Fibroblast of pulmonary artery (primary cell): Measurements from ENCODE around the gene NPAT.
"Not testable (repeated sequence)": the region's sequence is repeated elsewhere in the genome, so short reads cannot be mapped to it uniquely, and the experiment has no call there.

Source experiments
- DNase-seq: peaks from one replicate; pipeline ENCODE4 v3.0.0-alpha.2; 2010; ENCODE audit warnings: low read depth
- H3K4me3 ChIP-seq: replicated peaks from 2 replicates; pipeline ENCODE4 v1.5.1; 2011; ENCODE audit warnings: low read depth, mild to moderate bottlenecking, control low read depth, low read length, moderate library complexity
- CTCF ChIP-seq: IDR thresholded peaks from 2 replicates; pipeline ENCODE4 v1.5.1; 2011; ENCODE audit warnings: mild to moderate bottlenecking, control low read depth, low read length, inconsistent platforms; ENCODE audit errors: missing control alignments

The NPAT gene

DNA sequence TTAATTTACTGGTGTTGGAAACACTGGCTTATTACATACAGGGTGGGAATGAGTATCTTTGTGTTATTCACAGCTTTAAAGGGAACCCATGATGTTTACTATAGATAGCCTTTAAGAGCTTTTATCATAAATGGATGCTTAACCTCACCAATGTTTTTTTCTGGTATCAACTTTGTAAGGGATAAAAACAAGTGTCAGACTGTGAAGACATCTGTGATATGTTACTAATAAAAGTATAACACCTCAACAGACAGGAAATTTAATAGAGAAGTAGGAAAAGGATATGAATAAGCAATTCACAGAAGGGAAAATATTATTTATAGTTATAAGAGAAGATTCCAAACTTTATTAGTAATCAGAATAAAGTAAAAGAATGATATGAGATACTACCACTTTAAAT lies 54.8 kb downstream of the NPAT start:
- TF ChIP-seq CTCF, result no peak
- no peak overlapping the region for H3K4me3 ChIP-seq
- DNase-seq, result no peak

GRCh38 chr11:108162878-108163277 lies 59.6 kb downstream of the NPAT start:
- H3K4me3 ChIP-seq, DNase-seq: not testable (repeated sequence)

- no peak for DNase-seq
- no peak overlapping the region for H3K4me3 ChIP-seq
- TF ChIP-seq CTCF, result no peak
These were observed 61.4 kb downstream of the NPAT start for GRCh38 chr11:108160970-108161566.

- no peak for DNase-seq
- no peak for TF ChIP-seq CTCF
- no peak overlapping the region for H3K4me3 ChIP-seq
These were observed 67.8 kb downstream of the NPAT start for GRCh38 chr11:108154591-108154990.

GRCh38 chr11:108148556-108148955 lies 73.9 kb downstream of the NPAT start:
- DNase-seq, result no peak
- no peak overlapping the region for H3K4me3 ChIP-seq
- no peak for TF ChIP-seq CTCF

DNA sequence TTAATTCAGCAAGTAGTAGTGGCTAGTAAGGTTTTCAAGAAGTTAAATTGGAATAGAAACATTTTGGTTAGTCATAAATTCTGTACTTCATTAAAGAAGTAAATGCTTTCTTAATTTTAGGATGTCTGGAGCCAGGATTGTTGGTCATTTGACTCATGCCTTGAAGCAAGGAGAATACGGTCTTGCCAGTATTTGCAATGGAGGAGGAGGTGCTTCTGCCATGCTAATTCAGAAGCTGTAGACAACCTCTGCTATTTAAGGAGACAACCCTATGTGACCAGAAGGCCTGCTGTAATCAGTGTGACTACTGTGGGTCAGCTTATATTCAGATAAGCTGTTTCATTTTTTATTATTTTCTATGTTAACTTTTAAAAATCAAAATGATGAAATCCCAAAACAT lies 75.3 kb downstream of the NPAT start:
- TF ChIP-seq CTCF, result no peak
- no peak overlapping the region for H3K4me3 ChIP-seq
- DNase-seq, result no peak

DNA sequence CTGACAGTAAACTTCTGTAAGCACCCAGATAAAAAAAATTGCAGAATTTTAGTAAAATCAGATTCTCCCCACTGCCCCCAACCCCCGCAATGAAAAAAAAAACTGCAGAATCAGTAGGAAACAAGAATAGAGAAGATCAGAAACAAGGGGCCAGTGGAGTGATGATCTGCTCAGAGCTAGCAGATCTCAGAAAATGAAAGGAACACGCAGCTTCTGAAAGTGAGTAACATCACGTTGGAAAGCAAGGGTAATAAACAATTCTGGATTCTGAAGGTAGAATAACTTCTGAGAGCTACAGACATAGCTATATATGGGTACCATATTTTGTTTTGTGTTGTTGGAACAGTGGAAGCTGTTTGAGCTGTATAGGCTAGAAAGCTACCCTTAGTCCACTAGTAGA lies 77.8 kb downstream of the NPAT start:
- no peak overlapping the region for H3K4me3 ChIP-seq
- no peak for TF ChIP-seq CTCF
- no peak for DNase-seq
